ENCODE data around the gene CDH24.

The CDH24 gene

DNA sequence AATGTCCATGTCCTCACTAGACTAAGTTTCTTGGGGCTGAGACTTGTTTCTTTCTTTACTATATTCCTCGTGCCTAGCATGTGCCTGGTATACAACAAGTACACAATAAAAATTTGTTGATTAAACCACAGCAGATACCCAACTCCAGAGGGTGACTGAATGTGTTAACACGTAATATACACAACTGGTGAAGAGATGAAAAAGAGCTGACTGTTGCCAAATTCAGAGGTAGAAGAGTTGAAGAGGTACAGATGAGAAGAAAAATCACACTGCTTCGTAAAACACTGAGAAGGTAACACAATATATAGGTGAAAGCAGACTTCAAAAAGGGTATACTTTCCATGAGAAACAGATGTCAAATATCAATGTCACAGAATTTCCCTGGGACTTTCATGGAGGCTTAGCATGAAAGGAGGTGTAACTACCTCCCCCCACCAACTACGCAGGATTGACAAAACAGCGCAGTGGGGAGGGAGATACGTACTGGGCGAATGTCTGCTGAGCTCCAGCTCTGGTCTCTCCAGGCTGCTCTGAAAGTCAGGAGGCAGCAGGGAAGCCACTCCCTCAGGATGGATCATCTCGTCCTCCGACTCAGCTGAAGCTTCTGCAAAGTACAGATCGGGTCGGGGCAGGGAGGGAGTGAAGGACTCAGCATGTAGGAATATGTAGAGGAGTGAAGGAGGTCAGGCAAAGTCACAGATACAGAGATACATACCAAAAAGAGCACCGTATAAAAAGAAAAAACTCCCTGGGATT lies 32.4 kb upstream of the CDH24 start:
- DNase-seq: no peak

GRCh38 chr14:23086565-23086964 lies 29.2 kb upstream of the CDH24 start:
- no peak for DNase-seq

DNA sequence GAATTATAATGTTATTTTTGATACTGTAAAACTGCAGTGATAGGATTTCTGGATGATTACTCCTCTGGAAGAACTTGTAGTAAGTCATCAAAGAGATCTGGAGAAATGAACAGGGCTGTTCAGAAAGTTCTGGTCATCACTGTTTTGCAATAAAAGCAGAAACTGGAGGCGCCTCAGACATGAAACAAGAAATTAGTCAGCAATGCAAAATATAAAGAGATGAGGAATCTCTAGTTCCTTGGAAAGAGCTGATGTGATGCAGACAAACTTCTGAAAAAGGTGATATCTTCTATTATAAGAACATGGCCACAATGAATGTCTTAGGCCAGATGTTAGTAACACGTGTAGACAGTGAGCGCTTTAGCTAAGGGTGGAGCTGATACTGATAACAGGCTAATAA lies 28.1 kb upstream of the CDH24 start:
- DNase-seq: no peak

- no peak for DNase-seq
Measured at GRCh38 chr14:23080474-23080873, 23.2 kb upstream of the CDH24 start.

GRCh38 chr14:23079716-23080115 lies 22.4 kb upstream of the CDH24 start:
- DNase-seq: no peak

DNA sequence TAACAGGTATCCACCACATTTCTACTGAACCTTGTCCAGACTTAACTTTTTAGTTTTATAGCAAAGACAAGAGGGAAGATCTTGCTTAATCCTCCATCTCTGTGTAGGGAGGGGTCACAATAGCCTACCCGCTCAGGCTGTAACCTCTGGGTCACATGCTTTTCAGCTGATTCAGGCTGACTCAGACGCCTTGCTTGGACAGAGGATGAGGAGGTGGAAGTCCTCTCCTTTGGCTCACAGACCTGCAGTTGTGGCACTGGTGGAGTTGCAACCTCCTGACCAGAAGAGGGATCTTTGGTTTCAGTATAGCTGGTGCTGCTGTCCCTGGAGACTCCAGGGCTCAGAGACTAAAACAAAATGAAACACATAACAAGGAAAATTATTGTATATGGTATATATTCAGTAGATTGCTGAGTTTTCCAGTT lies 21.4 kb upstream of the CDH24 start:
- DNase-seq: peak in 1 of 2 donors; percentile 63

DNA sequence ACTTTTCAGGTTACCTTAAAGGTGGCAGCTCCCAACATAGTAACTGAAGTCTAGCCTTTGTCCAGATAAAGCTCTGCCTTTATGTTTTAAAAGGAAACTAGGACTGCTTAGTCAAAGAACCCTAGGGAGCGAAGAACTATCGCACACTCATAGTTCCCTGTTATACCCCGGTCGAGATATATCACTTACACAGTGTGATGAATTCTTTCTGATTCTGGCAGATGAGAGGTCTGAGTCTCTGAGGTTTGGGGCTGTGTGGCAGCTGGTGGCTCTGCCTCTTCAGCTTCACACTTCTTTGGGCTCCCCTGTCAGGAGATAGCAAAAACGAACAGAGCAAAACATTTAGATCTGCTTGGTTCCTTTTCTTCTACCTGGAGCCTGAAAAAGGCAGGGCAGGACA lies 20.6 kb upstream of the CDH24 start:
- no peak for DNase-seq

- DNase-seq: peak in 1 of 2 donors; percentile 62
Measured at GRCh38 chr14:23076785-23077408, 19.6 kb upstream of the CDH24 start.

GRCh38 chr14:23074906-23075305 lies 17.6 kb upstream of the CDH24 start:
- DNase-seq: no peak

GRCh38 chr14:23071921-23072539 lies 14.7 kb upstream of the CDH24 start:
- no peak for DNase-seq

- DNase-seq: peak; percentile 72 to 83
Measured at GRCh38 chr14:23071244-23071920, 14.1 kb upstream of the CDH24 start.

DNA sequence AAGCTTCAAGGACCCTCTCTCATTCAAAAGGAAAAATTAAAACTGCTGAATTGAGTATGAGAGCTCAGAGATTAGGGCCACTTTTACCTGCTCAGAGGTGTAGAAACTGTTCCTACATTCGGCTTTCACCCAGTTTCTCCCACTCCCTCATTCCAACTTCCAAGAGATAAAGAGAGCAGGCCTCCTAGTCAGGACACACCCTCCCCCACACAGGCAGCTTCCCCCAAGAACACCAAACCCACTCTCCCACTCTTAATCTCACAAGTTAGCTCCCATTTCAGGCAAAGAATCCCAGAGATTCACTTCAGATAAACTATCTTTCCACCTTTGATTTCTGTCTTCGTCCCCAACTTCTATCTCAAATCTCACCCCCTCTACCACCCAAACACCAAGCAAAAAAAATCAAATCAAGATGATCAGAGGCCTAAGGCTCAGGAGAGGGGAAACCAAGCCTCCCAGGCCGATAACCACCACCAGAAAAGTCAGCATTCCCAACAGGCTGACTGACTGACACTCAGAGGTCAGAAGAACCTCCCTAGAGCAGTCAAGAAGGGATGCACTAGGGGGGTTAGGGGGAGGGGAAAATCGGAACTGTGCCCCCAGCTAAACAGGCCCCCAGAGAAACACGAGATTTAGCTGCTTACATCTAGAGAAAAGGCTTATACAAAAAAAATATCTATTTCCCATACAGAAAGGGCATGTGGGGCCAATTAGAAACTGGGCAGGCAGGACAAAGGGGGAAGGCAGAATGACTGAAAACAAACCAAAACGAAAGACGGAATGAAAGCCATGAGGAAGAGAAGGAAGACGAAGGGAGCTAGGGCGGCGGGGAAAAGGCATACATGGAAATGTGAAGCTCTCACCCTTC lies 13.2 kb upstream of the CDH24 start:
- no peak for DNase-seq

DNA sequence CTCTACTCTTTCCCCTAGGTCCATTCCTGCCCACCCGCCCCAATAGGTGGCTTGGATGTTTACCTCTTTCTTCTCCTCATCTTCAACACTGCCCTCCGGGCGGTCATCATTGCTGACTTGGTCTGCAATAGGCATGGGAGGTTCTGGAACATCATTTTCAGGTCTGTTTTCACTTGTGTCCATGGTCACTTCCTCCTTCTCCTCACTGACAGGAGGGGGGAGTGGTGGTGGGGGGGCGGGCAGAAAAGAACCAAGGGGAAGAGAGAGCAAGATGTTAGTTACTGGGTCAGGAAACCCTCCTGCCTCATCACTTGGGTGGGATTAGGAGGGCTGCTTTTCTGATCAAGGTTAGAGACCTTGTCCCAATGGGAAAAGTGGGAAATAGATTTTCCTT lies 12.1 kb upstream of the CDH24 start:
- no peak for DNase-seq

DNA sequence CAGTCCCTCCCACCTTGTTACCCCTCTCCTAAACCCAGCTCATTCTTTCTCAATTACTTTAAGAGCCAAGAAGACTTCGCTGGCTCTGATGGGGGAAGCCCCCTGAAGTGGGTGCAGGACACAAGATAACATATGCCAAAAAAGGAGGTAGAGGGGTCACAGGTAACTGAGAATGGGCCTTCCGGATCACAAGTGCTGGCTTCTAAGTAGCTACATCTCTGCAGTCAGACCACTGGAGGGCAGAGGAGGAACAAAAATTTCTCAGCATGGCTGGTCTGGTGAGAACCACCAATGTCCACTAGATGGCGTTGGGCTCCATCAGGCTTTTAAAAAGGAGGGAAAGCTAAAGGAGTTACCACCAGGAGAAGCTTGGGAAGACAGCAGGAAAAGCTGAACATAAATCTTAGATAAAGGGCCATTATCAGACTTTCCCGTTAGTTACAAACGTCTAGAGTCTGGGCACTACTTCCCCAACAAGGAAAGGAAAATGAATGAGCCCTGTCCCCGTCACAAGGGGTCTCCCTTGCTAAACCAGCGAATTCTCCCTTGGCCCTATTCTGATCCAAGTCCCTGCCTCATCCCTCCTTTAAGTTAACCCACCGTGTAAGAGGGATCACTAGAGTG lies 11.6 kb upstream of the CDH24 start:
- DNase-seq: peak; percentile 78 to 87

- no peak for DNase-seq
Measured at GRCh38 chr14:23067847-23068788, 10.8 kb upstream of the CDH24 start.

GRCh38 chr14:23066855-23067744 lies 9.8 kb upstream of the CDH24 start:
- DNase-seq: no peak

DNA sequence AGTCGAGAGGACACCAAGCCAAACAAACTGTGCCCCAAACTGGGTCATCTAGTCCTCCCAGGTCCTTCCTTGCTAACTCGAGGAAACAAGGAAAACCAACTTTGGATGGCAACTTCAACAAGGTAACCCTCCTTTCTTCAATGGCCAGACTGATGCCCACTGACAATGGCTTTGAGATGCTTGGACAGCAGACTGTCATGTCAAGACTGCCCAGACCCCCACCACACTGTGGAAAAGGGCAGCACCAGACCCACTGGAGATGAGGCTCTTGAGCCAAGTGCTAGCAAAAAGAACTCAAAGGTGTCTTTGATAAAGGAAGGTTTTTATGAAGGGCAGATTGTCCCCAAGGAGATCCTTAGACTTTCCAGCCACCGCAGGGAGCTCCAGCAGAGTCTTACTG lies 9.0 kb upstream of the CDH24 start:
- no peak for DNase-seq

- no peak for DNase-seq
Measured at GRCh38 chr14:23063601-23064000, 6.3 kb upstream of the CDH24 start.

DNA sequence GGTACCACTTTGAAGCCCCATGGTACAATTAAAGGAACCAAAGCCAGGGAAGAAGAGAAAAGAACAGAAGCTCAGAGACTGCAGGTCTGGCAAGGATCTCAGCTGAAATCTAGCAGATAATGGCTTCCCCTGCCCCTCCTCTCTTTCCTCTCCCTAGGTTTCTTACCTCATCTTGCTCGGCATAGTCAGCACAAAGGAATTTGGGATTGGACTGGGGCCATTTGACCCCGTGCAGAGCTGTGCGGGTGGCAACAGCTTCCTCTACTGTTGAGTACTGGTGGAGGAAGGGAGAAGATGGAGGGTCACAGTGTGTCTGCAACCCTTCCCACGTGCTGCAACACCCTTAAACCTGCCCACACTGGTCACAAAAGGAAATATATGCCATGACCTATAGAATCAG lies 4.7 kb upstream of the CDH24 start:
- no peak for DNase-seq

Measured in CD4-positive, alpha-beta T cell treated with Interferon alpha-2 for 1 hour (primary cell).